Peyer's patch (tissue), 4 donors: ENCODE measurements around the gene ZSCAN5A. TPM values are rescaled to one million over a fixed set of nuclear protein-coding genes. Genes with fewer than 3 reads are reported as not detected.
"Not testable (repeated sequence)": the region's sequence is repeated elsewhere in the genome, so short reads cannot be mapped to it uniquely, and the experiment has no call there.

ENCODE experiments used
- DNase-seq, 3 donors: peaks; one replicate each; pipeline ENCODE4 v3.0.0-alpha.2; 2017 to 2019
- H3K27ac ChIP-seq, 4 donors: fragments of 200-600 bp; sonication (generic); one replicate each; pipeline ENCODE4 v1.5.1; 2016 to 2019
- H3K27me3 ChIP-seq, 2 donors: fragments of 200-600 bp; sonication (generic); one replicate each; pipeline ENCODE4 v1.5.1; 2019
- H3K36me3 ChIP-seq, 3 donors: fragments of 200-600 bp; sonication (generic); one replicate each; pipeline ENCODE4 v1.5.1; 2016 to 2019
- H3K4me1 ChIP-seq, 4 donors: fragments of 200-600 bp; sonication (generic); one replicate each; pipeline ENCODE4 v1.5.1; 2016 to 2019
- H3K4me3 ChIP-seq, 4 donors: fragments of 200-600 bp; sonication (generic); 1 replicate in 3 of 4; 2 replicates in 1 of 4; pipeline ENCODE4 v1.5.1; 2016 to 2019; ENCODE audit warnings: mild to moderate bottlenecking in 1 of 4
- H3K9me3 ChIP-seq, 4 donors: fragments of 200-600 bp; sonication (generic); one replicate each; pipeline ENCODE4 v1.5.1; 2016 to 2019; ENCODE audit warnings: mild to moderate bottlenecking in 1 of 4
- CTCF ChIP-seq, 6 experiments: fragments of 450-650 bp in 4 of 6; fragments of 200-600 bp in 2 of 6; sonication (generic) in 1 of 6; IDR thresholded peaks; one replicate each; pipeline ENCODE4 v1.5.1; 2017 to 2019; ENCODE audit warnings: antibody characterized with exemption in 6 of 6, mild to moderate bottlenecking in 3 of 6, moderate library complexity in 1 of 6
- POLR2A ChIP-seq, 2 donors: fragments of 450-650 bp; IDR thresholded peaks; one replicate each; pipeline ENCODE4 v1.5.1; 2017; ENCODE audit warnings: antibody characterized with exemption in 2 of 2, mild to moderate bottlenecking in 2 of 2, moderate library complexity in 2 of 2
- small RNA-seq, 2 donors: library from RNA; depleted of rRNA; stranded (forward); fragments of <200 nt; gene quantifications; one replicate each; pipeline ENCODE3, GENCODE V24; 2016
- total RNA-seq, 4 donors: library from RNA; depleted of rRNA; stranded (reverse); fragments of >200 nt; gene quantifications; one replicate each; pipeline ENCODE4 v1.1.0, GENCODE V29; 2016

The ZSCAN5A gene
- total RNA-seq, 4 donors from 2014 or later = 14.9 to 19.0 (median 15.3) TPM

GRCh38 chr19:56176881-56177280, 137.8 kb downstream of the ZSCAN5A start:
- Histone ChIP-seq H3K36me3 (no peaks in the 10 kb centered on the region), H3K9me3 (no peaks in the 10 kb centered on the region), H3K4me1 (no peaks in the 10 kb centered on the region), H3K27ac (no peak overlapping the region), H3K4me3 (no peak overlapping the region), H3K27me3 (no peaks in the 10 kb centered on the region)
- no peak for DNase-seq
- TF ChIP-seq CTCF (IDR thresholded peaks at IDR 0.05) (no peak), POLR2A (IDR thresholded peaks at IDR 0.05) (no peak)

- not testable (repeated sequence) for H3K27me3 ChIP-seq, DNase-seq, H3K4me3 ChIP-seq, H3K9me3 ChIP-seq, H3K27ac ChIP-seq, H3K36me3 ChIP-seq, H3K4me1 ChIP-seq
These were observed 138.3 kb downstream of the ZSCAN5A start for GRCh38 chr19:56176310-56176709.

GRCh38 chr19:56175861-56176307, 138.8 kb downstream of the ZSCAN5A start, which contains the start of gene GALP:
GALP (plus strand) TSS chr19:56176008; CDS start chr19:56177109, 1,101 bp downstream.
- H3K27ac ChIP-seq, H3K36me3 ChIP-seq, DNase-seq, H3K4me3 ChIP-seq, H3K27me3 ChIP-seq, H3K9me3 ChIP-seq, H3K4me1 ChIP-seq: not testable (repeated sequence)

DNA sequence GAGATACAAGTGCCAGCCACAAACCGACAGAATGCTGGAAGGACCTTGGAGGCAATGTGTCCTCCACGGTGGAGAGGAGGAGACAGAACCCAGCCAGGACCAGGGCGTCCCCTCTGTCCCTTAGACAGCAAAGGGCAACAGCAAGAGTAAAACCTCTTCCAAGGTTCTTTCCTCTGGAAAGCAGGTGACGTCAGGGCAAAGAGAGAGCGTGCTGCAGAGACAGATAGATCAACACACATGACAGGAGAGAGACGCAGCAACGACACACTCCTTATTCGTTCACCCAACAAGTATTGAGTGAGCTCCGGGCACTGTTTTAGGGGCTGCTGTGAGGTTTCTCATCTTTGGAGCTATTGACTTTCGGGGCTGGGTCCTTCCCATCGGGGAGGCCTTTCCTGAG, 140.1 kb downstream of the ZSCAN5A start:
- H3K27ac ChIP-seq = no peak overlapping the region
- H3K9me3 ChIP-seq = no peaks in the 10 kb centered on the region
- TF ChIP-seq CTCF (IDR thresholded peaks at IDR 0.05) (no peak), POLR2A (IDR thresholded peaks at IDR 0.05) (no peak)
- no peaks in the 10 kb centered on the region for H3K4me1 ChIP-seq
- no peak for DNase-seq
- H3K4me3 ChIP-seq = no peak overlapping the region
- H3K27me3 ChIP-seq = no peaks in the 10 kb centered on the region
- no peaks in the 10 kb centered on the region for H3K36me3 ChIP-seq

GRCh38 chr19:56174086-56174485, 140.6 kb downstream of the ZSCAN5A start:
- no peaks in the 10 kb centered on the region for H3K9me3 ChIP-seq
- no peaks in the 10 kb centered on the region for H3K36me3 ChIP-seq
- H3K27me3 ChIP-seq = no peaks in the 10 kb centered on the region
- no peak for TF ChIP-seq CTCF (IDR thresholded peaks at IDR 0.05)
- no peak for TF ChIP-seq POLR2A (IDR thresholded peaks at IDR 0.05)
- H3K4me3 ChIP-seq = no peak overlapping the region
- H3K27ac ChIP-seq = no peak overlapping the region
- H3K4me1 ChIP-seq = no peaks in the 10 kb centered on the region
- no peak for DNase-seq

Small RNA genes lying within 50 kb of the gene (small RNA-seq; reads per million reads assigned to genes)
- gene RF00019 = 0 reads per million in 2 donors

Other genes starting within 250 kb of the ZSCAN5A start
- 10 to 100 TPM; 19.0 to 42.1 (median 26.9) TPM for gene ZNF787, start 193.5 kb downstream of the ZSCAN5A start, total RNA-seq
- 10 to 100 TPM; 22.1 to 49.9 (median 33.2) TPM for gene ZNF444, start 173.6 kb downstream of the ZSCAN5A start, total RNA-seq
- not detected for gene GALP, start 138.8 kb downstream of the ZSCAN5A start, total RNA-seq
- not detected for gene ZSCAN5B, start 117.1 kb downstream of the ZSCAN5A start, total RNA-seq
- gene ZSCAN5C, start 112.6 kb downstream of the ZSCAN5A start, total RNA-seq = not detected
- gene EDDM13, start 42.1 kb downstream of the ZSCAN5A start, total RNA-seq = not detected
- gene ZNF582, start 78.7 kb upstream of the ZSCAN5A start, total RNA-seq = 10 to 100 TPM in 1 of 4 donors, 1 to 10 TPM in 3; 1.9 to 10.7 (median 3.0) TPM
- 1 to 10 TPM; 1.3 to 3.6 (median 3.3) TPM for gene ZNF583, start 89.5 kb upstream of the ZSCAN5A start, total RNA-seq
- gene ZNF667, start 162.5 kb upstream of the ZSCAN5A start, total RNA-seq = under 1 TPM in 2 of 4 donors, not detected in 2; 0.54 to 0.95 TPM
- 1 to 10 TPM; 1.1 to 7.4 (median 2.1) TPM for gene ZNF471, start 193.0 kb upstream of the ZSCAN5A start, total RNA-seq
- 10 to 100 TPM in 1 of 4 donors, 1 to 10 TPM in 3; 3.9 to 28.9 (median 8.1) TPM for gene ZFP28, start 224.1 kb upstream of the ZSCAN5A start, total RNA-seq